Hindlimb muscle (tissue), 1 donor: Measurements from ENCODE around the gene SMIM29. TPM values are rescaled to one million over a fixed set of nuclear protein-coding genes. Genes with fewer than 3 reads are reported as not detected.

ENCODE experiments used
- DNase-seq: peaks from one replicate; pipeline ENCODE4 v3.0.0-alpha.2; 2013
- polyA plus RNA-seq: library from polyadenylated mRNA; unstranded; fragments of 120-200 nt; gene quantifications from one replicate; pipeline ENCODE4 v1.2.1, GENCODE V29; 2013; ENCODE audit not compliant: insufficient read length

The SMIM29 gene
- polyA plus RNA-seq, 1 donor = 10.3 TPM

- DNase-seq = no peak
Observed at GRCh38 chr6:34226066-34226465, 22.7 kb downstream of the SMIM29 start.

GRCh38 chr6:34225551-34225950 lies 23.3 kb downstream of the SMIM29 start:
- DNase-seq = no peak

DNA sequence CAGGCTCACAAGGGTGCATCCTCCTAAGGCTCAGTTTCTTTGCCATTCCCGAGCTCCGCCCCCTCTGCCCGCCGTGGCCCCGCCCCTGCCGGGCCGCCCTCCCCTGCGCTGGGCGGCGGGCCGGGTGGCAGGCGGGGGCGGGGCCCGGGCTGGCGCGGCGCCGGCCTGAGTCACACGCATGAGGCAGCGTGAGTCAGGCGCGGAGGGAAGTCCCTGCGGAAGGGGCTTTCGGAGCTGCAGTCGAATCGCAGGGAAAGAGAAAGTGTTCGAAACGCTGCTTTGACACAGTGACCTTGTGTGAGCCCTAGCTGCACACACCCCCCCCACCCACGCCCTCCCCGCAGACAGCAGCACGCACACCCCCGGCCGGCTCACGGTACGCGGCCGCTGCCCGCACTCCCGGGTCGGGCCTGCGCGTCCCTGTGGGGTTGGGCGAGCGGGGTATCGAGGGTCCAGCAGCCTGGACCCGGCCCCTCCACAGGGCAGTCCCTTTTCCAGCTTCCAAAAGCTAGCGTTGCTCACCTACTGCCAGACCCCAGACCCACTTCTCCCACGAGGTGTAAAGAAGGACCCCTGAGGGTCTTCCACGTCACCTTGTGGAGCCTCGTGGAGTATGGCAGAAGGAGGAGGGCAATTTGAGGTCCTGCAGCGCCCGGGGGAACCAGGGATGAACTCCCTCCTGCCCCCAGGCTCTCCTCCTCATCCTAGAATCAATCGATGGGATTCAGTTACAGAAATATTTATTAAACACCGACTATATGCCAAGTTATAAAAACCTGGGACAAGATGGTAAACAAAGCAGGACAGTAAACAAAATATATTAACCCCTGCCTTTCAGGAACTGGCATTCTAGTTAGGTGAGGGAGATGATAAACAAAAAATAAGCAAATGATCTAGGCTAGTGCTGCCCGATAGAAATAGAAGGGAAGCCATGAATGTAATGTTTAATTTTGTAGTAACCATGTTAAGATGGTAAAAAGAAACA lies 24.6 kb downstream of the SMIM29 start:
- peak; percentile 90 for DNase-seq

DNA sequence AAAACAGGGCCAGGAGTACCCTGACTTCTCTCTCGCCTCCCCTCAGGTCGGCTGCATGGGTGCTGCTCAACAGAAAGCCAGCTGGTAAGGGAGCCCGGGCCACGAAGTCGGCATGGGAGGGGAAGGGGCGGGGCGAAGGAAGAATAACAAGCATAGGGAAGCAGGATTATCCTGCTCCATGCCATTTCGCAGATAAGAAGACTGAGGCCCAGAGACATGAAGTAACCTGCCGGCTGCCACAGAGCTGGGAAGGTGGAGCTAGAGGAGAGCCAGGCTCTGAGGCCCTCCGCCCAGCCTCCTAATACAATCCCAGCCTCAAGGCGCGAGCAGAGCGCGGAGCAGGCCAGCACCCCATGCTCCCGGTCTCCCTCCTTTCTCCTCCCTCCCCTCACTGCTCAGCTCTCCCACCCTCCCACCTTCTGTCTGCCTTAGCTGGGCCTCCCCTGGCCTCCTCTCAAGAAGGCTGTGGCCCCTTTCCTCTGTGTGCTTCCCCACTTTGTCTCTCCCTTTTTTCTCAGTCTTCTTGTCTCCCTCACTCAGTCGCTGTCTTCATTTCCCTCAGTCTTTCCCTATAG lies 25.3 kb downstream of the SMIM29 start:
- no peak for DNase-seq

GRCh38 chr6:34218691-34219090 lies 30.1 kb downstream of the SMIM29 start:
- no peak for DNase-seq

GRCh38 chr6:34213772-34214171 lies 35.0 kb downstream of the SMIM29 start:
- DNase-seq = no peak

- no peak for DNase-seq
Observed at GRCh38 chr6:34207695-34208443, 40.9 kb downstream of the SMIM29 start.

DNA sequence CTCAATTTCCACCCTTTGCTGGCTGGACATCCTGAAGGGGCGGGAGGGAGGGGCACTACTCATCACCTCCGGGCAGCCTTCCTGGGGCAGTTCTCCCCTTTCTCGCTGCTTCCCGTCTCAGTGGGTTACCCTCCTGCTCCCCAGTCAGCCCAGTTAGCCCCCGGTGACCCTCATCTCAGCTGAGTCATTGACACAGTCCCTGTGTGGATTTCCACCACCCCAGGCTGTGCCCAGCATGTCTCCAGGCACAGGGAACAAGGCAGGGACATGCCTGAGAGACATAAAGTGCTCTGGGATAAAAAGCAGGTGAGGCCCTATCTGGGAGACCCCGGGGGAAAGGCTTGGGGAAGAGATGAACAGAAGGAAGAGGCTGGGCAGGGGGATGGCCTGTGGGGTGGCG lies 42.1 kb downstream of the SMIM29 start:
- no peak for DNase-seq

DNA sequence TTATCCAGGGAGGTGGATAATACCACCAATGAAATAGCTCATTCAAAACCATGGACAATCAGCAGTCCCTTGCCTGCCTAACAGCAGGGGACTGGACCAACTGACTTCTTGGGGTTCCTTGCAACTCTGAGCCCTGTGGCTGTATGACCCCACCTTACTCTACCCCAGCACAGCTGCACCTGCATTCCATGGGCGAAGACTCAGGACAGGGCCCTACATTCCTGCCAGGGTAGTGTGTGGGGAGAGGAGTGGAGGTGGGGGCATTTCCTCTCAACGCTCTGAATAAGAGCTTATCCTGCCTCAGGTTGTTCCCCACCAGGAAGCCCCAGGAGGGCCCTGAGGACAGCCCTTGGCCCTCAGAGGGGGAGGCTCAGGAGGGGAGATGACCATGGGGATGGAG lies 42.9 kb downstream of the SMIM29 start:
- no peak for DNase-seq

GRCh38 chr6:34205466-34205865 lies 43.3 kb downstream of the SMIM29 start:
- no peak for DNase-seq

DNA sequence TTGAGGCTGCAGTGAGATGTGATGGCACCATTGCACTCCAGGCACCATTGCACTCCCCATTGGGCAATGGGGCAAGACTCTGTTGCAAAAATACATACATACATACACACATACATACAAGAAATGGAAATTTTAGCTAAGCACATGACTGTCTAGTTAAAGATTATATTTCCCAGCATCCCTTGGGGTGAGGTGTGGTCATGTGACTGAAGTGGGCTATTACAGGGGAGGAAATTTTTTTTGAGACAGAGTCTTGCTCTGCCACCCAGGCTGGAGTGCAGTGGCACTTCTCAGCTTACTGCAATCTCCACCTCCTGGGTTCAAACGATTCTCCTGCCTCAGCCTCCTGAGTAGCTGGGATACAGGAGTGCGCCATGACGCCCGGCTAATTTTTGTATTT lies 44.1 kb downstream of the SMIM29 start:
- DNase-seq = no peak

GRCh38 chr6:34202329-34203201 lies 46.2 kb downstream of the SMIM29 start:
- no peak for DNase-seq

GRCh38 chr6:34201455-34202107 lies 47.2 kb downstream of the SMIM29 start:
- DNase-seq = no peak

DNA sequence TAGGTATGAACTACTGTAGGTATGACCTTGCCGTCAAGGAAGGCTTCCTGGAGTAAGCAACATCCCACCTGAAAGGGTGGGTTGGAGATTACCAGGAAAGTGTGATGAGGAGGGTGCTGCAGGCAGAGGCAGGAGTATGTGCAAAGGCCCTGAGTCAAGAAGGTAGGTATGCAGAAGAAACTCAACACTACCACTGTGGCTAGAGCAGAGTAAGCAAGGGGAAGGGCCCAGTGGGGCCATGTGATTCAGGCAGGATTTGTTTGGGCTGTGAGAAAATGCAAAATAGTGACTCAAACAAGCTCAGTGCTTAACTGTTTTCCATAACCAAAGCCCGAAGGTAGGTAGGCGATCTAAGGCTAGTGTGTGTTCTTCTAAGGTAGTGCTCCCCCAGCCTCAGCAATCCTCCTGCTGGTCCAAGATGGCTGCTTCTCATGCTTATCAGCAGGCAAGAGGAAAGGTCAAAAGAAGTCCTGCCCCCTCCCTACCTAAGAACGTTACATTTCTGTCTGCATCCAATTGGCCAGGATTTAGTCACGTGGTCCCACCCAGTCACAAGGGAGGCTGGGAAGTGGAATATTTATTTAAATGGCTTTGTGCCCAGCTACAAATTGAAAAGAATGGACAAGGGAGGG lies 48.4 kb downstream of the SMIM29 start:
- DNase-seq = no peak

- DNase-seq = no peak
Observed at GRCh38 chr6:34196833-34197195, 52.0 kb downstream of the SMIM29 start.

Other genes with a start within 250 kb of the SMIM29 start
- gene GRM4, start 102.9 kb downstream of the SMIM29 start, polyA plus RNA-seq = 3.8 TPM
- gene HMGA1, start 12.1 kb downstream of the SMIM29 start, polyA plus RNA-seq = 123 TPM
- gene NUDT3, start 143.7 kb upstream of the SMIM29 start, polyA plus RNA-seq = 38.0 TPM
- gene RPS10, start 177.1 kb upstream of the SMIM29 start, polyA plus RNA-seq = 1,799 TPM
- gene PACSIN1, start 217.1 kb upstream of the SMIM29 start, polyA plus RNA-seq = 1.1 TPM